PFSK-1 (cell line): ENCODE results near the gene TRIM17.

ENCODE experiments used
- POLR2AphosphoS5 ChIP-seq: IDR thresholded peaks from 2 replicates; pipeline ENCODE4 v1.6.1; 2012; ENCODE audit warnings: low read depth, mild to moderate bottlenecking, control low read depth, low read length, moderate library complexity
- SIN3A ChIP-seq: IDR thresholded peaks from 2 replicates; pipeline ENCODE4 v1.6.1; 2012; ENCODE audit warnings: mild to moderate bottlenecking, low read length, moderate library complexity, borderline replicate concordance; ENCODE audit not compliant: insufficient read depth
- TAF1 ChIP-seq: IDR thresholded peaks from 2 replicates; pipeline ENCODE4 v1.6.1; 2012; ENCODE audit warnings: low read length, control low read depth, borderline replicate concordance; ENCODE audit not compliant: insufficient read depth
- TF ChIP-seq, protein P1 (sequence below), 2 experiments: IDR thresholded peaks; 2 replicates each; pipeline versions ENCODE4 v1.6.1 to v1.8.0; 2011 to 2012; ENCODE audit warnings: low read depth in 2 of 2, low read length in 2 of 2, control low read depth in 1 of 2, inconsistent platforms in 1 of 2, mild to moderate bottlenecking in 1 of 2, moderate library complexity in 1 of 2; ENCODE audit not compliant: insufficient read depth in 1 of 2

- TF ChIP-seq POLR2AphosphoS5 = no peak
- no peak for TF ChIP-seq TAF1
- TF ChIP-seq, protein P1, sequence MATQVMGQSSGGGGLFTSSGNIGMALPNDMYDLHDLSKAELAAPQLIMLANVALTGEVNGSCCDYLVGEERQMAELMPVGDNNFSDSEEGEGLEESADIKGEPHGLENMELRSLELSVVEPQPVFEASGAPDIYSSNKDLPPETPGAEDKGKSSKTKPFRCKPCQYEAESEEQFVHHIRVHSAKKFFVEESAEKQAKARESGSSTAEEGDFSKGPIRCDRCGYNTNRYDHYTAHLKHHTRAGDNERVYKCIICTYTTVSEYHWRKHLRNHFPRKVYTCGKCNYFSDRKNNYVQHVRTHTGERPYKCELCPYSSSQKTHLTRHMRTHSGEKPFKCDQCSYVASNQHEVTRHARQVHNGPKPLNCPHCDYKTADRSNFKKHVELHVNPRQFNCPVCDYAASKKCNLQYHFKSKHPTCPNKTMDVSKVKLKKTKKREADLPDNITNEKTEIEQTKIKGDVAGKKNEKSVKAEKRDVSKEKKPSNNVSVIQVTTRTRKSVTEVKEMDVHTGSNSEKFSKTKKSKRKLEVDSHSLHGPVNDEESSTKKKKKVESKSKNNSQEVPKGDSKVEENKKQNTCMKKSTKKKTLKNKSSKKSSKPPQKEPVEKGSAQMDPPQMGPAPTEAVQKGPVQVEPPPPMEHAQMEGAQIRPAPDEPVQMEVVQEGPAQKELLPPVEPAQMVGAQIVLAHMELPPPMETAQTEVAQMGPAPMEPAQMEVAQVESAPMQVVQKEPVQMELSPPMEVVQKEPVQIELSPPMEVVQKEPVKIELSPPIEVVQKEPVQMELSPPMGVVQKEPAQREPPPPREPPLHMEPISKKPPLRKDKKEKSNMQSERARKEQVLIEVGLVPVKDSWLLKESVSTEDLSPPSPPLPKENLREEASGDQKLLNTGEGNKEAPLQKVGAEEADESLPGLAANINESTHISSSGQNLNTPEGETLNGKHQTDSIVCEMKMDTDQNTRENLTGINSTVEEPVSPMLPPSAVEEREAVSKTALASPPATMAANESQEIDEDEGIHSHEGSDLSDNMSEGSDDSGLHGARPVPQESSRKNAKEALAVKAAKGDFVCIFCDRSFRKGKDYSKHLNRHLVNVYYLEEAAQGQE (IDR thresholded peaks at IDR 0.05; ENCODE audit: insufficient read depth in 1 of 2, low read depth in 2 of 2, low read length in 2 of 2) = no peak
- no peak for TF ChIP-seq SIN3A
Observed at GRCh38 chr1:228413241-228414010, 3.2 kb downstream of the TRIM17 start.
